HFF-Myc (cell line): Measurements from ENCODE around the gene HYDIN.

Experiments
- DNase-seq: peaks from one replicate; pipeline ENCODE4 v3.0.0-alpha.2; 2011; ENCODE audit warnings: low read depth; ENCODE audit errors: extremely low read depth
- H3K4me3 ChIP-seq: replicated peaks from 2 replicates; pipeline ENCODE4 v1.5.1; 2011; ENCODE audit warnings: low read depth, mild to moderate bottlenecking, control low read depth, low read length
- TF ChIP-seq, protein P1 (sequence below): IDR thresholded peaks from 2 replicates; pipeline ENCODE4 v1.5.1; 2012; ENCODE audit warnings: mild to moderate bottlenecking, low read depth, low read length, control low read depth; ENCODE audit errors: missing control alignments

HYDIN gene

DNA sequence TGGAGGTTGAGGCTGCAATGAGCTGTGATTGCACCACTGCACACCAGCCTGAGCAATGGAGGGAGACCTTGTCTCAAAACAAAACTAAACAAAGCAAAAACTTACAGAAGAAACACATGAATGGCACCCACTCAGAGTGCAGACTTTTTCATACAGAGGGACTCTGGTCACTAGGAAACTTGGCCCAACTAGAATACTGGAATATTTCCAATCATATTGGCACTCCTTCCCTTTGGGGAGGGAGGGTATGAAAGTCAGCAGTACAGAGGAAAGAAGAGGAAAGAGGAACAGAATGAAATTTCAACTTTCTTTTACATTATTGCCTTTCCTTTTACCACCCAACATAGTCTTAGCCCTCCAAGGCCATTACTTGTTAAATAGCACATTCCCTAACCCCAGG is 30.5 kb upstream of the HYDIN start:
- TF ChIP-seq, protein P1, sequence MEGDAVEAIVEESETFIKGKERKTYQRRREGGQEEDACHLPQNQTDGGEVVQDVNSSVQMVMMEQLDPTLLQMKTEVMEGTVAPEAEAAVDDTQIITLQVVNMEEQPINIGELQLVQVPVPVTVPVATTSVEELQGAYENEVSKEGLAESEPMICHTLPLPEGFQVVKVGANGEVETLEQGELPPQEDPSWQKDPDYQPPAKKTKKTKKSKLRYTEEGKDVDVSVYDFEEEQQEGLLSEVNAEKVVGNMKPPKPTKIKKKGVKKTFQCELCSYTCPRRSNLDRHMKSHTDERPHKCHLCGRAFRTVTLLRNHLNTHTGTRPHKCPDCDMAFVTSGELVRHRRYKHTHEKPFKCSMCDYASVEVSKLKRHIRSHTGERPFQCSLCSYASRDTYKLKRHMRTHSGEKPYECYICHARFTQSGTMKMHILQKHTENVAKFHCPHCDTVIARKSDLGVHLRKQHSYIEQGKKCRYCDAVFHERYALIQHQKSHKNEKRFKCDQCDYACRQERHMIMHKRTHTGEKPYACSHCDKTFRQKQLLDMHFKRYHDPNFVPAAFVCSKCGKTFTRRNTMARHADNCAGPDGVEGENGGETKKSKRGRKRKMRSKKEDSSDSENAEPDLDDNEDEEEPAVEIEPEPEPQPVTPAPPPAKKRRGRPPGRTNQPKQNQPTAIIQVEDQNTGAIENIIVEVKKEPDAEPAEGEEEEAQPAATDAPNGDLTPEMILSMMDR, result no peak
- DNase-seq, result no peak

GRCh38 chr16:71259086-71259485 is 28.6 kb upstream of the HYDIN start:
- H3K4me3 ChIP-seq, result no peak overlapping the region
- DNase-seq, result no peak
- TF ChIP-seq, protein P1, result no peak

More for the DNA sequence above, 30.5 kb upstream of the HYDIN start:
- H3K4me3 ChIP-seq, result no peak overlapping the region

DNA sequence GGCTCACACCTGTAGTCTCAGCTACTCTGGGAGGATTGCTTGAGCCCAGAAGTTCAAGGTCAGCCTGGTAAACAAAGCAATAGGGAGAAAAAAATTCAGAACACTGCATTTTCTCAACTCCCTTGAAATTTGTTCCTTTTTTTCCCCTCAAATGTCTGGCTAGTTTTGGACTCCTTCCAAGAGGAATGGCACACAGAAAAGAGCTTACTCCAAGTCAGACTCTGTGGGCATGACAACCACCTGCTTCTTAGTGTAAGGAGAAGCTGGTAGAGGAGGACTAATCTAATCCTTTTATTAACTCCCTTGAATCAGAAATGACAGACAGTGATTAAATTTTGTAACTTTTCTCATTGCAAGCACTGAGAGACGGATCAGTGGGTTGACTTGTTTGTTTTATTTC is 27.9 kb upstream of the HYDIN start:
- TF ChIP-seq, protein P1, result no peak
- no peak for DNase-seq
- no peak overlapping the region for H3K4me3 ChIP-seq

GRCh38 chr16:71257768-71258167 is 27.2 kb upstream of the HYDIN start:
- H3K4me3 ChIP-seq, result no peak overlapping the region
- no peak for DNase-seq
- TF ChIP-seq, protein P1, result no peak

- DNase-seq, result no peak
- TF ChIP-seq, protein P1, result no peak
- no peak overlapping the region for H3K4me3 ChIP-seq
Observed at GRCh38 chr16:71255721-71256120, 25.2 kb upstream of the HYDIN start.

DNA sequence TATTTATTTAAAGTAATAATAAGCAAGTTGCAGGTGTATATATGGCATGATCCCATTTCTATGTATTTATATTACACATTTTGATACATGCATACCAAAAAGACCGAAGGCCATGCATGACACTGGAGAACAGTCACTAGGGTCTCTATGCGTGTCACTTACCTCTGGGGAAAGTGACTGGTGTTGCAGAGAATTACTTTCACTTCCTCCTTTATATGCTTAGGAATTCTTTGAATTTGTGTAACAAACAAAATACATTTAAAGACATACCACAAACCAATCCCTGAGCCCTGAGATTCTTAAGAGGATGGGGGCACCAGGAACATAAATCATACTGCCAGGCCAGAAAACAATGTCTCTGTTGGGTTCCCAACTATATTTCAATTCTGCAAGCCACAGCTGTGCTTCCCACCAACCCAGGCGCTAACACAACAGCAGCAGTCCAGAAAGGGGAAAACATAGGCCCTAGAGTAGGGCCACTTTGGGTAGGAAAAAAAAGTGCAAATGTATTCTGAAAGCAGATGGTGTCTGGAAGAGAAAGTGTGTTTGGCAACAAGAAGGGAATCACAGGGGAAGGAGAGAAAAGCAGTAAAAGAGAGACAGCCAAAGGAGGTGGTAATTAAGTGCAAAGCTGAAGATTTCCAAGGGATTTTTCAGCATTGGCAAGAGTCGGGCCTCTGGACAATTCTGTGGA is 24.5 kb upstream of the HYDIN start:
- no peak for DNase-seq
- H3K4me3 ChIP-seq, result no peak overlapping the region
- TF ChIP-seq, protein P1, result no peak

- no peak overlapping the region for H3K4me3 ChIP-seq
- TF ChIP-seq, protein P1, result no peak
- no peak for DNase-seq
Observed at GRCh38 chr16:71250461-71251235, 20.1 kb upstream of the HYDIN start.
